Skeletal muscle cell (primary cell): ENCODE results near the gene ERVMER34-1.

Experiments
- DNase-seq: peaks from one replicate; pipeline ENCODE4 v3.0.0-alpha.2; 2010; ENCODE audit warnings: low read depth
- H3K4me3 ChIP-seq: 2 replicates; pipeline ENCODE4 v1.5.1; 2011; ENCODE audit warnings: low read depth, mild to moderate bottlenecking, control low read depth, low read length, moderate library complexity

The ERVMER34-1 gene

GRCh38 chr4:52721968-52722815, 29.0 kb downstream of the ERVMER34-1 start:
- peak overlapping the region; percentile 81 for H3K4me3 ChIP-seq
- DNase-seq = peak; percentile 94

GRCh38 chr4:52718123-52718522, 33.1 kb downstream of the ERVMER34-1 start:
- H3K4me3 ChIP-seq = no peak overlapping the region
- DNase-seq = no peak

- DNase-seq = no peak
- H3K4me3 ChIP-seq = no peak overlapping the region
Observed at GRCh38 chr4:52716364-52717151, 34.7 kb downstream of the ERVMER34-1 start.

- no peak for DNase-seq
- H3K4me3 ChIP-seq = no peak overlapping the region
Observed at GRCh38 chr4:52715914-52716313, 35.3 kb downstream of the ERVMER34-1 start.

- no peak overlapping the region for H3K4me3 ChIP-seq
- DNase-seq = no peak
Observed at GRCh38 chr4:52715255-52715897, 35.8 kb downstream of the ERVMER34-1 start.

- H3K4me3 ChIP-seq = no peak overlapping the region
- no peak for DNase-seq
Observed at GRCh38 chr4:52714597-52715254, 36.5 kb downstream of the ERVMER34-1 start.

- peak overlapping the region; percentile 77 for H3K4me3 ChIP-seq
- no peak for DNase-seq
Observed at GRCh38 chr4:52713456-52713937, 37.7 kb downstream of the ERVMER34-1 start.

- peak; percentile 90 for DNase-seq
- peak overlapping the region; percentile 77 for H3K4me3 ChIP-seq
Observed at GRCh38 chr4:52712251-52713130, 38.7 kb downstream of the ERVMER34-1 start.

GRCh38 chr4:52711834-52712250, 39.4 kb downstream of the ERVMER34-1 start:
- peak overlapping the region; percentile 39 for H3K4me3 ChIP-seq
- no peak for DNase-seq

GRCh38 chr4:52711272-52711671, 40.0 kb downstream of the ERVMER34-1 start:
- no peak overlapping the region for H3K4me3 ChIP-seq
- no peak for DNase-seq

- no peak for DNase-seq
- H3K4me3 ChIP-seq = no peak overlapping the region
Observed at GRCh38 chr4:52709155-52709554, 42.1 kb downstream of the ERVMER34-1 start.

GRCh38 chr4:52704661-52705060, 46.6 kb downstream of the ERVMER34-1 start:
- H3K4me3 ChIP-seq = no peak overlapping the region
- DNase-seq = no peak

GRCh38 chr4:52704133-52704532, 47.1 kb downstream of the ERVMER34-1 start:
- H3K4me3 ChIP-seq = no peak overlapping the region
- peak; percentile 24 for DNase-seq

- DNase-seq = no peak
Observed at GRCh38 chr4:52701207-52701606, 50.0 kb downstream of the ERVMER34-1 start.

GRCh38 chr4:52694936-52695335, 56.3 kb downstream of the ERVMER34-1 start:
- H3K4me3 ChIP-seq = no peak overlapping the region
- DNase-seq = no peak

More at GRCh38 chr4:52701207-52701606, 50.0 kb downstream of the ERVMER34-1 start:
- H3K4me3 ChIP-seq = no peak overlapping the region

GRCh38 chr4:52693492-52693891, 57.7 kb downstream of the ERVMER34-1 start:
- no peak overlapping the region for H3K4me3 ChIP-seq
- DNase-seq = no peak
